Hepatocyte (in vitro differentiated cells): ENCODE measurements around the gene PCAT6. TPM values are rescaled to one million over a fixed set of nuclear protein-coding genes. Genes with fewer than 3 reads are reported as not detected.

Experiments used
- DNase-seq: peaks from one replicate; pipeline ENCODE4 v3.0.0-alpha.2; 2016; ENCODE audit warnings: low spot score
- H2AFZ ChIP-seq: fragments of 200-600 bp; sonication (generic); 2 replicates; pipeline ENCODE4 v1.6.0; 2016; ENCODE audit warnings: antibody characterized with exemption, mild to moderate bottlenecking
- H3K27ac ChIP-seq: fragments of 200-600 bp; sonication (generic); 2 replicates; pipeline ENCODE4 v1.5.1; 2016; ENCODE audit warnings: mild to moderate bottlenecking
- H3K27me3 ChIP-seq: fragments of 200-600 bp; sonication (generic); 2 replicates; pipeline ENCODE4 v1.6.1; 2016
- H3K36me3 ChIP-seq: fragments of 200-600 bp; sonication (generic); replicated peaks from 2 replicates; pipeline ENCODE4 v1.5.1; 2016; ENCODE audit warnings: low read depth; ENCODE audit not compliant: insufficient read depth
- H3K4me1 ChIP-seq: fragments of 200-600 bp; sonication (generic); 2 replicates; pipeline ENCODE4 v1.5.1; 2016; ENCODE audit warnings: mild to moderate bottlenecking, moderate library complexity; ENCODE audit not compliant: insufficient read depth
- H3K4me2 ChIP-seq: fragments of 200-600 bp; sonication (generic); 2 replicates; pipeline ENCODE4 v1.6.0; 2016
- H3K4me3 ChIP-seq: fragments of 200-600 bp; sonication (generic); 2 replicates; pipeline ENCODE4 v1.5.1; 2016; ENCODE audit warnings: mild to moderate bottlenecking
- H3K79me2 ChIP-seq: fragments of 200-600 bp; sonication (generic); 2 replicates; pipeline ENCODE4 v1.6.0; 2017; ENCODE audit warnings: mild to moderate bottlenecking
- H3K9me2 ChIP-seq: fragments of 200-600 bp; sonication (generic); replicated peaks from 2 replicates; pipeline ENCODE4 v1.6.0; 2017; ENCODE audit warnings: mild to moderate bottlenecking; ENCODE audit not compliant: insufficient read depth
- H3K9me3 ChIP-seq: fragments of 200-600 bp; sonication (generic); 2 replicates; pipeline ENCODE4 v1.5.1; 2016; ENCODE audit warnings: low read depth, mild to moderate bottlenecking
- H4K20me1 ChIP-seq: fragments of 200-600 bp; sonication (generic); 2 replicates; pipeline ENCODE4 v1.6.0; 2016; ENCODE audit warnings: mild to moderate bottlenecking; ENCODE audit not compliant: insufficient read depth, poor library complexity, severe bottlenecking
- CTCF ChIP-seq: fragments of 200-600 bp; sonication (generic); IDR thresholded peaks from 2 replicates; pipeline ENCODE4 v1.5.1; 2016; ENCODE audit warnings: antibody characterized with exemption, mild to moderate bottlenecking; ENCODE audit not compliant: poor library complexity
- EZH2 ChIP-seq: fragments of 200-600 bp; sonication (generic); IDR thresholded peaks from 2 replicates; pipeline ENCODE4 v1.6.1; 2016; ENCODE audit warnings: antibody characterized with exemption, mild to moderate bottlenecking, borderline replicate concordance
- EZH2phosphoT487 ChIP-seq: fragments of 200-600 bp; sonication (generic); IDR thresholded peaks from one replicate; pipeline ENCODE4 v1.6.1; 2018; ENCODE audit warnings: antibody characterized with exemption, mild to moderate bottlenecking, low read depth, moderate library complexity; ENCODE audit not compliant: unreplicated experiment, severe bottlenecking
- WGBS: methylation state at CpG from one replicate; pipeline ENCODE4 v1.1.6; 2016; ENCODE audit warnings: low lambda C conversion rate; ENCODE audit errors: missing lambda C conversion rate; 5-methylcytosine and 5-hydroxymethylcytosine counted together
- polyA plus RNA-seq: library from polyadenylated mRNA; unstranded; fragments of >200 nt; fragmentation: Nextera tagmentation; extraction: Ambion mirVana; gene quantifications from 2 replicates; pipeline ENCODE4 v1.2.1, GENCODE V29; 2016
- total RNA-seq: library from RNA; depleted of rRNA; stranded (reverse); fragments of >200 nt; gene quantifications from 2 replicates; pipeline ENCODE4 v1.2.3, GENCODE V29; 2014

PCAT6 gene
- total and polyA plus RNA-seq, 2 experiments from 2014 or later, result 0.60 to 11.1 TPM

GRCh38 chr1:202844259-202844658 is 33.5 kb downstream of the PCAT6 start:
- H3K9me2 ChIP-seq, result no peaks in the 10 kb centered on the region
- TF ChIP-seq EZH2 (no peak), EZH2phosphoT487 (no peak), CTCF (no peak)
- H3K9me3 ChIP-seq, result no peaks in the 10 kb centered on the region
- no peak overlapping the region for H3K4me2 ChIP-seq
- H3K4me3 ChIP-seq, result no peak overlapping the region
- no peaks in the 10 kb centered on the region for H3K27me3 ChIP-seq
- no peak for DNase-seq
- H3K27ac ChIP-seq, result no peak overlapping the region
- H2AFZ ChIP-seq, result no peak overlapping the region
- no peaks in the 10 kb centered on the region for H3K36me3 ChIP-seq
- no peaks in the 10 kb centered on the region for H3K4me1 ChIP-seq
- H4K20me1 ChIP-seq, result no peaks in the 10 kb centered on the region
- WGBS, result 92% methylated on average over 5 of the region's 5 CpGs
- H3K79me2 ChIP-seq, result no peaks in the 10 kb centered on the region

- no peak overlapping the region for H3K4me3 ChIP-seq
Observed at GRCh38 chr1:202844935-202845334, 34.2 kb downstream of the PCAT6 start.

GRCh38 chr1:202848191-202848542 is 37.4 kb downstream of the PCAT6 start:
- no peaks in the 10 kb centered on the region for H4K20me1 ChIP-seq
- no peak overlapping the region for H3K4me2 ChIP-seq
- H3K4me3 ChIP-seq, result no peak overlapping the region
- no peaks in the 10 kb centered on the region for H3K4me1 ChIP-seq
- no peak for DNase-seq
- H3K27me3 ChIP-seq, result no peaks in the 10 kb centered on the region
- H3K9me3 ChIP-seq, result no peaks in the 10 kb centered on the region
- H2AFZ ChIP-seq, result no peak overlapping the region
- TF ChIP-seq EZH2 (no peak), CTCF (no peak), EZH2phosphoT487 (no peak)
- H3K9me2 ChIP-seq, result no peaks in the 10 kb centered on the region
- no peak overlapping the region for H3K27ac ChIP-seq
- 60% methylated on average over 2 of the region's 2 CpGs for WGBS
- no peaks in the 10 kb centered on the region for H3K36me3 ChIP-seq
- no peaks in the 10 kb centered on the region for H3K79me2 ChIP-seq

More at GRCh38 chr1:202844935-202845334, 34.2 kb downstream of the PCAT6 start:
- no peak for DNase-seq
- Histone ChIP-seq H3K36me3 (no peaks in the 10 kb centered on the region), H3K27me3 (no peaks in the 10 kb centered on the region), H3K9me3 (no peaks in the 10 kb centered on the region), H4K20me1 (no peaks in the 10 kb centered on the region), H2AFZ (no peak overlapping the region), H3K4me2 (no peak overlapping the region), H3K9me2 (no peaks in the 10 kb centered on the region), H3K4me1 (no peaks in the 10 kb centered on the region), H3K27ac (no peak overlapping the region), H3K79me2 (no peaks in the 10 kb centered on the region)
- TF ChIP-seq EZH2 (no peak), CTCF (no peak)
- WGBS, result 59% methylated on average over 6 of the region's 6 CpGs
